SW 1271 (cell line): ENCODE data around the gene AP3S1.
A peak's percentile ranks its signal among the peaks of the same experiment; 100 is the strongest.

Experiments used
- DNase-seq, 2 experiments: peaks; one replicate each; lab custom pipeline; 2025; lab: John Stamatoyannopoulos, UW

AP3S1 gene

GRCh38 chr5:115940080-115940810, 98.5 kb downstream of the AP3S1 start:
- no peak for DNase-seq

GRCh38 chr5:115941051-115941675, 99.4 kb downstream of the AP3S1 start:
- DNase-seq = peak; percentile 46 to 81

GRCh38 chr5:115944501-115944900, 102.8 kb downstream of the AP3S1 start:
- no peak for DNase-seq

- DNase-seq = no peak
Observed at GRCh38 chr5:115946655-115947054, 104.9 kb downstream of the AP3S1 start.

- DNase-seq = no peak
Observed at GRCh38 chr5:115947260-115947659, 105.5 kb downstream of the AP3S1 start.

- DNase-seq = no peak
Observed at GRCh38 chr5:115948091-115948534, 106.4 kb downstream of the AP3S1 start.

- DNase-seq = no peak
Observed at GRCh38 chr5:115949096-115949495, 107.4 kb downstream of the AP3S1 start.

GRCh38 chr5:115952588-115952987, 110.9 kb downstream of the AP3S1 start:
- no peak for DNase-seq

GRCh38 chr5:115954144-115954543, 112.4 kb downstream of the AP3S1 start:
- no peak for DNase-seq

GRCh38 chr5:115956957-115957356, 115.2 kb downstream of the AP3S1 start:
- no peak for DNase-seq

GRCh38 chr5:115961381-115962238, 119.9 kb downstream of the AP3S1 start:
- DNase-seq = no peak

- no peak for DNase-seq
Observed at GRCh38 chr5:115962239-115962564, 120.5 kb downstream of the AP3S1 start, which contains the start of gene LVRN. LVRN (plus strand) TSS chr5:115962475; CDS start chr5:115962618, 143 bp downstream.

- no peak for DNase-seq
Observed at GRCh38 chr5:115962565-115963402, 121.0 kb downstream of the AP3S1 start.

- no peak for DNase-seq
Observed at GRCh38 chr5:115963566-115963965, 121.8 kb downstream of the AP3S1 start.
